Hepatic stellate cell (primary cell): ENCODE measurements around the gene DNAJC8.

ENCODE experiments used
- DNase-seq: peaks from one replicate; pipeline ENCODE4 v3.0.0; 2011; ENCODE audit warnings: low spot score

DNAJC8 gene, protein sequence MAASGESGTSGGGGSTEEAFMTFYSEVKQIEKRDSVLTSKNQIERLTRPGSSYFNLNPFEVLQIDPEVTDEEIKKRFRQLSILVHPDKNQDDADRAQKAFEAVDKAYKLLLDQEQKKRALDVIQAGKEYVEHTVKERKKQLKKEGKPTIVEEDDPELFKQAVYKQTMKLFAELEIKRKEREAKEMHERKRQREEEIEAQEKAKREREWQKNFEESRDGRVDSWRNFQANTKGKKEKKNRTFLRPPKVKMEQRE

DNA sequence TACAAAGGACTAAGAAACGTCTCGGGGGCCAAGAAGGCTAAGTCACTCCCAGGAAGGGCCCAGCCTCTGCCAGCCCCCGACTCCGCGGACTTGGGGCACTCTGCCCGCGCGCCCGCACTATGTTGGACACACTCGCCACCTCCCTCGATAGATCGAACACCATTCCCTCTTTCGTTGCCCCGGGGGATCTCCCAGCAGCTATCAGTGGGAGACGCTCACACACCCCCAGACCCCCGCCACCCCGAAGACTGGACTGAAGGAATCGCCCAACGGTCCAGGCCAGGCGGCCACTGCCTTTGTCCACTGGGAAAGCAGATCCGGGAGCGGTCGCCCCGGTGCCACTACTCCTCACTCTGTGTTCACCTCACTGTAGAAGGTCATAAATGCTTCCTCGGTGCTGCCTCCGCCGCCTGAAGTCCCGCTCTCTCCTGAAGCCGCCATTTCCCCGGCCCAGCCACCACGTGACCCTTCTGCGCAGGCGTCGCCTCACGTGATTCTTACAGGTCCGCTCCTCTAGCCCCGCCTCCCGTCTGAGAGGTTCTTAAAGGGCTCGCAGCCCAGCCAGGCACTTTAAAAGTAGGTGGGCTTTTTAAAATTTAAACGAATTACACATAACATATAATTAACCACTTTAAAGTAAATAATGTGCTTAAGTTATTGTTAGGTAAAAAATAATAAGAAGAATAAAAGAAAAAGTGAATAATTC lies at the start of gene DNAJC8:
TSS of gene DNAJC8 (minus strand) at position 472 of the 706 bp plus-strand sequence. CDS start at position 441, 31 bp downstream.
- DNase-seq: peak; percentile 91

DNA sequence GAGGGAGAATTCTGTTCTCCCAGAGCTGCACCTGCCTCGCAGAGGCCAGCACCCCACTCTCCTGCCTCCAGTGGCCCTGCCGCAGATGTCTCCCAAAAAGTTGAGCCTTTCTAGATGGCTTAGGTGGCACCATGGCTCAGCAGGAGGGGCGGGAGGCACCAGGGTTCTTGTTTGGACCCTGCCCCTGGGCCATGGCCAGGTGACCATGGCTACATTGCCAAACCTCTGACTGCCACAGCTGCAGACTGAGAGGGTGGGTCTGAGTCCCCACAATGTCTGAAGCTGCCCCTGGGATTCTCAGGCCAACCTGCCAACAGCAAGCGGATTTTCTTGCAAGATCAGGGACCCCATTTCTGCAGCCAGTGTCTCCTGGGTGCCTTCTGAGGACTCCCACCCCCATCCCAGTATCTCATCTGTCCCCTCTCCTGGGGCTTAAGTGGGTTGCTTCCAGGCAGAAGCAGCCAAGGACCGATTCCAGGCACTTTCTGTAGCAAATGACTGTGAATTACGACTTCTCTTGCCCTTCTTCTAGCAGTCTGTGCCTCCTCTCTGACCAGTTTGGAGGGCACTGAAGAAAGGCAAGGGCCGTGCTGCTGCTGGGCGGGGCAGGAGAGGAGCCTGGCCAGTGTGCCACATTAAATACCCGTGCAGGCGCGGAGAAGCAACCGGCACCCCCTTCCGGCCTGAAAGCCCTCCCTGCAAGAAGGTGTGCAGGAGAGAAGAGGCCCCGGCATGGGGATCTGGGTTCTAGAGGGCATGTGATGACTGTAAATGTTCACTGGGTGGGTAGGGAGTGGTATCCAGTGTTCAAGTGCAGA lies 49.0 kb upstream of the DNAJC8 start:
- DNase-seq: no peak

DNA sequence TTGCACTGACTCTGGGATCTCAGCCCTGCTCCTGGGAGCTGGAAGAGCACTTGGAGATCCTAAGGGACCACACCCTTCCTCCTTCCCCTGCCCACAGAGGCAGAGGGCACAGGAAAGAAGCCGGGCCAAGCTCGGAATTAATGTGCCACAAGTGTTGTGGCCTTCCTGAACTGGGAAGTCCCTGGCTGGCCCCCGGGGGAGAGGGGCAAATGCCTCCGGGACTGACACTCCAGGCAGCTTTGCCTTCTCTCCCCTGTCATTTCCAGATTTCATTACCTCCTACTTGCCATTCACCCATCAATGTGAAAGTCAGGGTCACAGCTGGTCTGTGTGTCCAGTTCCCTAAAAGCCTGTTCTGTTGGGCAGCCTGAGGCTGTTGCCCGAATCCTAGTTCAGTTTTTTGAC lies 48.1 kb upstream of the DNAJC8 start:
- no peak for DNase-seq

DNA sequence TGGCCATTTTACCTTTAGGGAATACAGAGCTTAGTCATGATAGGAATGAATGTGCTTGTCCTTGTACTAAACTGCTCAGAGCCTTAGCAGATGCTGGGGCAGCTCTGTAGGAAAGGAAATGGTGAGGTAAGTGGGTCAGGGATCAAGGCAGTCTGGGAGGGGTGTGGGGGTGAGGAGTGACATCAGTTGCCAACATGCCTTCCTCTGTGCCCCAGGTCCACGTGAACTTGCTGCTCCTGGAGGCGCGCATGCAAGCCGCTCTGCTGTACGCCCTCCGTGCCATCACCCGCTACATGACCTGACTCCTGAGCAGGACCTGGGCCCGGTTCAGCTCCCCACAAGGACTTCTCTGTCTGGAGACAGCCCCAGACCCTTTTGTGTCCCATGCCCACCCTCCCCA lies 47.7 kb upstream of the DNAJC8 start:
- no peak for DNase-seq

DNA sequence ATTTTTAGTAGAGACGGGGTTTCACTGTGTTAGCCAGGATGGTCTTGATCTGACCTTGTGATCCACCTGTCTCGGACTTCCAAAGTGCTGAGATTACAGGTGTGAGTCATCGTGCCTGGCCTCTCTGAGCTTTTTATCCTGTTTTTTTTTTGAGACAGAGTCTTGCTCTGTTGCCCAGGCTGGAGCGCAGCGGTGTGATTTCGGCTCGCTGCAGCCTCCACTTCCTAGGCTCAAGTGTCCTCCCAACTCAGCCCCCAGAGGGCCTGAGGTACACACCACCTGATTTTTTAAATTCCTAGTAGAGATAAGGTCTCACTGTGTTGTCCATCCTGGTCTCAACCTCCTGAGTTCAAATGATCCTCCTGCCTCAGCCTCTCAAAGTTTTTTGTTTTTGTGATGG lies 46.9 kb upstream of the DNAJC8 start:
- DNase-seq: no peak

DNA sequence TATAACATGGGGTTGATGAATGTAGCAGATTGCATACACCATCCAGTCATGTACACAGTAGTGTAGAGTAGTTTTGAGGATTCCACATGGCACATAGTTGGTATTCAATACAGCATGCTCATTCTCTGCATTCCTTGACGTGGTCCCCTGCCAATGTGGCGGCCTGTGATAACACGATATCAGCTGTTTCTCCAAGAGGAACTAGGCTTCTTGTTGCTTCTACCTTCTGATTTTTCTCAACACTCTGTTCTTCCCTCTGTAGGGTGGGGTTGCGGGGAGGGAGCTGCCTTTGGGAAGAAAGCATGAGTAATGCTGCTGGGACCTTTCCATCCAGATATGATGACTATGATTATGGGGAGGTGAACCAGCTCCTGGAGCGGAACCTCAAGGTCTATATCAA lies 45.9 kb upstream of the DNAJC8 start:
- DNase-seq: no peak

DNA sequence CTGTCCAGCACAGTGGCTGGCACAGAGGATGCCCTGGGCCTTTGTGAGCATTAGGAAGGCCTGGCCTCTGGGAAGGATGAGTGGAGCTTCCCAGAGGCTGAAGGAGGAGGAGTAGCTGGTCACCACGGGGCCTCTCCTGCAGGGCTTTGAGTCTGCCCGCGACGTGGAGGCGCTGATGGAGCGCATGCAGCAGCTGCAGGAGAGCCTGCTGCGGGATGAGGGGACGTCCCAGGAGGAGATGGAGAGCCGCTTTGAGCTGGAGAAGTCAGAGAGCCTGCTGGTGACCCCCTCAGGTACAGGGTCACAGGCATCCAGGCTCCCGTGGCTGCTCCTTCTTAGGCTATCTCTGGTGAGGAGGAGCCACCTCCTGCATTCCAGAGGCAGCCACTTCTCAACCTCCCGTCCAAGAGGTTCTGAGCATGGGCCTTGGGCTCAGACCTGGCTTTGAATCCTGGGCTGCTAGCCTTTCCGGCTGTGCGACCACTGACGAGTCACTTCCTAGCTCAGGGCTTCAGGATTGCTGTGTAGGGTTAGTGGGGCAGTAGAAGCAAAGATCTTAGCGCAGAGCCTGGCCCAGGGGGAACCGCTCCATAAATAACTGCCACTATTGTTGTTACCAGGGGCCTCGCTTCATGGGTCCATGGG lies 40.5 kb upstream of the DNAJC8 start:
- DNase-seq: no peak

DNA sequence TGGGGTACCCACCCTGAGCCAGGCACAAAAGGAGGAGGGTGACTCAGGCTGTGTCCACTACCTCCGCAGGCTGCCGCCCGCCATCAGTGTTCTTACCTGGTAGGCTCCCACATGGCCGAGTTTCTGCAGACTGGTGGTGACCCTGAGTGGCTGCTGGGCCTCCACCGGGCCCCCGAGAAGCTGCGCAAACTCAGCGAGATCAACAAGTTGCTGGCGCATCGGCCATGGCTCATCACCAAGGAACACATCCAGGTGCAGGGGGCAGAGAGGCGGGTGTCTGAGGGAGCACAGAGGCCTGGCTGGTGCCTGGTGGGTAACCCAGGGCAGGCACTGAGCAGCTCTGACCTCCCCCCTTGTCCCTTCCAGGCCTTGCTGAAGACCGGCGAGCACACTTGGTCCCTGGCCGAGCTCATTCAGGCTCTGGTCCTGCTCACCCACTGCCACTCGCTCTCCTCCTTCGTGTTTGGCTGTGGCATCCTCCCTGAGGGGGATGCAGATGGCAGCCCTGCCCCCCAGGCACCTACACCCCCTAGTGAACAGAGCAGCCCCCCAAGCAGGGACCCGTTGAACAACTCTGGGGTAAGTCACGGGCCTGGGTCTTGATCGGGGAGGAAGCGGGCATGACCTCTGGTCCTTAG lies 39.5 kb upstream of the DNAJC8 start:
- DNase-seq: no peak

DNA sequence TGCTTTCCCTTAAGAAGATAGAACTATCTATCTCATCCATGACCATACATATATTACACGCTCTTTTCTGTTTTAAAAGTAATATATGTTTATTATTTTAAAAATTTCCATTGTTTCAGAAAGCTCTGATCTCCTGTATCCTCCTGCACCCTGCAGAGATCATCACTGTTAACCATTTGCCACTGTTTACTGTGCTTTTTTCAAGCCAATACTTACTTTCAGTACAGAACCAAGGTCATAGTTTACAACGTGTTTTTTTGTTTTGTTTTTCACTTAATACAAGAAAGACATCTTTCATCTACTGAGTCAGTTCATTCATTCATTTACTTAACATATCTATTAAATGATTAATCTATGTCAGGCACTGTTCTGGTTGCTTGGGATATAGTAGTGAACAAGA lies 36.7 kb upstream of the DNAJC8 start:
- DNase-seq: no peak

DNA sequence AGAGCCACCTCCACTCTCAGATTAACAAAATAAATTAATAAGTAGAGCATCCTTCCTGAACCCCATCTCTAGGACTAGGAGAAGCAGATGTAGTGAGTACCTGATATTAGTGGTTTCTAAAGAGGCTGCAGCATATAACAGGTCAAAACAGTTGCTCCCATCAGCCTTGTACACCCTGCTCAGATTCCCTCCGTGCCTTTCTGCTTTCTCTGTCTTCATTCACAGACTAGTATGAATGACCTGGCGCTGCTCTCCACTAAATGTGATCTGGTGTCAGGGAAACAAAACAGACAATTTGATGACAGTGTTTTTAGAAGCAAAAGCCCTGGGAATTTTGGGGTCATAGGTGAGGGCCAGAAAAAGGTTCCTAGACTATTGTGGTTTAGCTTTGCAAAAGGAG lies 34.8 kb upstream of the DNAJC8 start:
- no peak for DNase-seq

DNA sequence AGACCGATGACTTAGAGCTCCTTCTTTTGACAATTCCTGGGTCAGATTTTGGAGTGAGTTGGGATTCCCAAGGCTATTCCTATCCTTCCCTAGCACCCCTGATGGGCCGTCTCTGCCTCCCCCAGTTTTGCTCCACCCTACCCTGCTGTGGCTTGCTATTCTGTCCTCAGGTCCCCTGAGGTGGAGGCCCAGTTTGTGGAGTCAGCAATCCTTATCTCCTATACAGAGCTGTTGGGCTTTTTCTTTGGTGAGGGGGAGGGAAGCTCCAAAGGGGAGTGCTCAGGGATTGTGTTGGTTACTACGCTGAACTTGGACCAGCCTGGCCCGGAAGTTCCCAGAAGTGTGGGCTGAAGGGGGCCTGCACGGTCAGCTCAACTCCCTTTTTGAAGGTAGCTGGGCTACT lies 34.1 kb upstream of the DNAJC8 start:
- DNase-seq: no peak

DNA sequence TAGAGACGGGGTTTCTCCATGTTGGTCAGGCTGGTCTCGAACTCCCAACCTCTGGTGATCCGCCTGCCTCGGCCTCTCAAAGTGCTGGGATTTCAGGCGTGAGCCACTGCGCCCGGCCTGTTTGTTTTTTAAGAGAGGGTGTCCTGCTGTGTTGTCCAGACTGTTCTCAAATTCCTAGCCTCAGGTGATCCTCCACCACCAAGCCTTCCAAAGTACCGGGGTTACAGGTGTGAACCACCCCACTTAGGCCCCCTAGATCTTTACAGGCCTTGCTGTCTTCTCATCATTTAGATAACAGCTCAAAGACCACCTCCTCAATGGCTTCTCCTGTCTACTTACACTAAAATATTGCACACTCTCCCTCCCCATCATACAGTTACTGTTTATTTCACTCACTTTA lies 32.7 kb upstream of the DNAJC8 start:
- DNase-seq: no peak

DNA sequence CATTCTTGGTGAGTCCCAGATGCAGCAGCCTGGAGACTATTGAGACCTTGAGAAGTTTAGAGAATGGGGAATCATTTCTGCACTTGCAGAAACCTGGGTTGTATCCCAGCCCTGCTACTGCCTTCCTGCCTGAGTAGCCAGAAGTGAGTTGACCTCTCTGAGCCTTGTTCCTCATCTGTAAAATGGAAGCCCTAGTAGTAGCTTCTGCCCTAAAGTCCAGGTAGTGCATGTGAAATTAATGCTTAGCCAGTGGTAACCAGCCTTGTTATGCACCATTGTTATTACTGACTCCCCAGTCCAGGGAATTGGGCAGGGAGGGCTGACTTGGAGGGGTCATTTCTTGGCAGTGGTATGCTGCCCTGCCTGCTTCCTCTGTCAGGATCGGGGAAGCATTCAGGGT lies 32.1 kb upstream of the DNAJC8 start:
- DNase-seq: no peak

DNA sequence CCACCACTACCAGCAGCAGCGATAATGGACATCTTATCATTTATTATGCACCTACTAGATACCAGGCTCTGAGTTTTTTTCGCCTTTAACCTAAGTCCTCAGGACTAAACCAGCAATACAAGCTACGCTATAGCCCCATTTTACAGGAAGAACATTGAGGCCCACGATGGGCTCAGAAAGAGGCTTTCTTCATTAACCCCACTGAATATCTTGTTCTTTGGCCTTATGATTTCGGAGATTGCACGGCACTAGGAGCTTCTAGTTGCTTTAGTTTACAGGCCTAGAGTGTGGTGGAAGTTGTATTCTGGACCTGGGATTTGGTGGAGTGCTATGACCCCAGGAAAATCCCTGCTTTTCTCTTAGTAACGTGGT lies 28.0 kb upstream of the DNAJC8 start:
- no peak for DNase-seq

DNA sequence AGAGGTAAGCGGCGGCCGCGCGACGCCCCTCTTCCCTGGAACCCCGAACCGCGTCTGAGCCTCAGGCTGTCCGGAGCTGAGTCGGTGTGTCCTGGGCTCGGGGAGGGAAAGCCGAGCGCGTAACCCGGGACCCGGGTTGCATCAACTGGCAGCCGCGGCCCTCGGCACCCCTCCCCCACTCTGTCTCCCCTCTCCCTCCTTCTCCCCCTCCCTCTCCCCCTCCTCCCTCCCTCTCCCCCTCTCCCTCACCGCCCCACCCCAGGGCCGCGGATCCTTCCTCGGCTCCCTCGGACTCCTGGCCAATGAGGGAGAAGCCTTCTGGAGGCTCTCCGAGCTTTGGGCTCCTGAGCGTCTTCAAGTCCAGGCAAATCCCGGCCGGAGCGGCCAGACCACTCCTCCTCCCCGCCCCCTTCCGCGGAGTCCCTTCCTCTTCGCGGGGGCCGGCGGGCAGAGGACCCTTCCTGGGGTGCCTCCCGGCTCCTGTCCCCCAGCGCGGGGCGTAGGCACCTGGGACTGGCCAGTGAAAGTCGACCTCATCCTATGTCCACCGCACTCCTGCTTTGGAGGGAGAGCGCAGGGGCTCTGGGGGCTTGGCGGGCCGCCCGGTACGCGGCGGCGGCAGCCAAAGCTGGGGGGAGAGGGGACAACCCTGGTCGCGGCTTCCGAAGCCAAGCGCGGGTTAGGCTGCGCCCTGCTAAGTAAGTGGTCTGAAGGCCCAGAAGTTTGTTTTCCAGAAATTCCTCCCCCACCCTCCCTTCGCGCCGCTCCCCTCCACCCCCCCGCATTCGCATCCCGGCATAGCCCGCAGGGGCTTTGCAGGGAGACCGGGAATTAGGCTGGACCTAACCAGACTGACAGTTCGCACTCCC lies 27.3 kb upstream of the DNAJC8 start:
- peak; percentile 70 for DNase-seq

DNA sequence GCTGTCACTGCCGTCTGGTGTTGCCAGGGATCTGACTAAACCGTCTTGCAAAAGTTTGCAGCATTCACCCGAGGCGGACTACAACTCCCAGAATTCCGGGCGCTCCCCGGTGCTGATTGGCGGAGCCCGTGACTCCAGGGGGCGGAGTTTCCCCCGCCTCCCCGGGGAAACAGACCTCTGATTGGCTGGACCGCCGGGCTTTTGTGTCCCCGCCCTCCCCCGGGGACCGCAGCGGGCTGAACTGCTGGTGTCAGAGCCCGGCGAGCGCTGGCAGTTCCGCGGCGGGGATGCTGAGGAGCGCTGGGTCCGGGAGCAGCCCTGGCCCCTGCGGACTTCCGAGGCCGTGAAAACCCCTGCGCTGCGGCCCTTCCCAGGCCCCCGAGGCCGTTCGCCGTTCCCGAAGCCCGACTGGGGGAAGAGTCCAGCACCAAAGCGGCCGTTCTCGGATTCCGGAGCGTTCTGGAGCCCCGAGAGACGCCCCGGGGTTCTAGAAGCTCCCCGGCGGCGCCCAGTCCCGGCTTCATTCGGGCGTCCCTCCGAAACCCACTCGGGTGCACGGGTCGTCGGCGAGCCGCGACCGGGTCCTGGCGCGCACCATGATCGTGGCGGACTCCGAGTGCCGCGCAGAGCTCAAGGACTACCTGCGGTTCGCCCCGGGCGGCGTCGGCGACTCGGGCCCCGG lies 26.6 kb upstream of the DNAJC8 start, which contains the start of gene SESN2:
TSS of gene SESN2 (plus strand) at position 267 of the 682 bp plus-strand sequence. CDS start at position 597, 330 bp downstream.
- DNase-seq: peak; percentile 98

DNA sequence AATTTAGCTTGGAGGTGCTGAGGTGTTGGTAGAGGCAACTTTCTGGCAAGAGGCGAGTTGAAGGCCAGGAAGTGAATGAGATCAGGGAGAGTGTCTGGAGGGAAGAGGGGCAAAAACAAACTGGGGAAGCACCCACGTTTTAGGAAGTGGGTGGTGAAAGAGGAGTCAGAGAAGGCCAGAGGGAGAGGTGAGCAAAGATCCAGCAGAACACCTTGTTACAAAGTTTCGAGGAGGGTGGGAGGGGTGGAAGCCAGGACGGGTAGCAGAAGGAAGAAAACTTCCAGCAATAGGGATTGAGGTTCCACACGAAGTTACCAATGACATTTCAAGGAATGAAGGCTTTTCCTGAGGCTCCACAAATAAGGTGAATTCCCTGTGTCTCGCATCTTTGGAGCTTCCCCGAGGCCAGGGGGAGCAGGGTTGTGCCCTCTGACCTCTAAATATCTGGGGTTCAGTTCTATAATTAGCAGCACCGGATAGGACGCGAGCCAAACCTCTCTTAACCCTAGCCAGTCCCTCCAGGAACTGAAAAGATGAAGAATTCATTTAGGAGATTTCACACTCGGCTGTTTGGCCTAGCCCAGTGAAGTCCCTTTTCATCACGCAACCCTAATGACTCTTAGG lies 25.9 kb upstream of the DNAJC8 start:
- no peak for DNase-seq

DNA sequence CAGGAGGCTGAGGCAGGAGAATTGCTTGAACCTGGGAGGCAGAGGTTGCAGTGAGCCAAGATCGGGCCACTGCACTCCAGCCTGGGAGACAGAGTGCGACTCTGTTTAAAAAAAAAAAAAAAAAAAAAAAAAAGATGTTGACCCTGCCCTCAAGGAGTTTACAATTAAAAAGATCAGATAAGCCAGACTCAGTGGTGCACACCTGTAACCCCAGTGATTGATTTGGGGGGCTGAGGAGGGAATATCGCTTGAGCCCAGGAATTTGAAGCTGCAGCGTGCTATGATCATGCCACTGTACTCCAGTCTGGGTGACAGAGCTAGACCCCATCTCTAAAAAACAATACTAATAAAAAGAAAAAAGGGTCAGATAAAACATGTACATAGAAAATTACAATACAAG lies 24.9 kb upstream of the DNAJC8 start:
- no peak for DNase-seq

DNA sequence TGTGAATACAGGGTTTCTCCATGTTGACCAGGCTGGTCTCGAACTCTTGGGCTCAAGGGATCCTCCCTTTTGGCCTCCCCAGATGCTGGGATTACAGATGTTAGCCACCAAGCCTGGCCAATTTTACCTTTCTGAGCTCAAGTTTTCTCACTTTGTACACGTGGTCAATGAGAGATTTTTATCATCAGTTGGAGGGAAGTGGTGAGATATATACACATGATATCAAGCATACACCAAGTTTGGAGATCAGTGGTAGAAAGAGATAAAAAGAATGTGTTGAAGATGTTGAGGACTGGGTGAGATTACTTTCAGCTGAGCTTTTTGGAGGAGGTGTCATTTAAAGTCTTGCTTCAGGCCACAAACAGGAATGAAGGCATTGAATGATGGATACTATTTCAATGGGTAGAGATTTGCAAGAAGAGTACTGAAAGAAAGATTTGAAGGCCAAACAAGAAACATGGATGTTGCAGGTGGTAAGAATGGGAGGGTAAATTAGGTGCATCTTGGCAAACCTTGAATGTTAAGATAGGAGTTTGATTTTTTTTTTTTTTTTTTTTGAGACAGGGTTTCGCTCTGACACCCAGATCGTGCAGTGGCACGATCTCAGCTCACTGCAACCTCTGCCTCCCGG lies 23.5 kb upstream of the DNAJC8 start:
- no peak for DNase-seq
